HG02798 (cell line): ENCODE results near the gene TANGO2.

Experiments used
- ATAC-seq: cut with Tn5 transposase; IDR thresholded peaks from one replicate; pipeline ENCODE4 v1.9.1; 2021; ENCODE audit warnings: mild to moderate bottlenecking; ENCODE audit not compliant: unreplicated experiment, poor library complexity

TANGO2 gene

GRCh38 chr22:20024650-20025397 lies 3.9 kb downstream of the TANGO2 start:
- no peak for ATAC-seq

- ATAC-seq, result no peak
Observed at GRCh38 chr22:20025401-20026203, 4.7 kb downstream of the TANGO2 start.

GRCh38 chr22:20026204-20026908 lies 5.4 kb downstream of the TANGO2 start:
- no peak for ATAC-seq

GRCh38 chr22:20026996-20027601 lies 6.2 kb downstream of the TANGO2 start:
- ATAC-seq, result no peak

- no peak for ATAC-seq
Observed at GRCh38 chr22:20027966-20028854, 7.3 kb downstream of the TANGO2 start.

- no peak for ATAC-seq
Observed at GRCh38 chr22:20028855-20029549, 8.1 kb downstream of the TANGO2 start.

- no peak for ATAC-seq
Observed at GRCh38 chr22:20029550-20030225, 8.8 kb downstream of the TANGO2 start.

- no peak for ATAC-seq
Observed at GRCh38 chr22:20031732-20032406, 11.0 kb downstream of the TANGO2 start.

- ATAC-seq, result no peak
Observed at GRCh38 chr22:20032407-20032991, 11.6 kb downstream of the TANGO2 start.

GRCh38 chr22:20033045-20033706 lies 12.3 kb downstream of the TANGO2 start:
- ATAC-seq, result no peak

GRCh38 chr22:20034143-20034542 lies 13.2 kb downstream of the TANGO2 start:
- ATAC-seq, result no peak

GRCh38 chr22:20035375-20036083 lies 14.6 kb downstream of the TANGO2 start:
- ATAC-seq, result no peak

GRCh38 chr22:20036084-20036482 lies 15.2 kb downstream of the TANGO2 start:
- no peak for ATAC-seq

- no peak for ATAC-seq
Observed at GRCh38 chr22:20036535-20037392, 15.9 kb downstream of the TANGO2 start.

GRCh38 chr22:20037419-20037818 lies 16.5 kb downstream of the TANGO2 start:
- ATAC-seq, result no peak

GRCh38 chr22:20038574-20038973 lies 17.7 kb downstream of the TANGO2 start:
- ATAC-seq, result no peak
